Heart left ventricle (tissue), 16 donors: Measurements from ENCODE around the gene NTRK2. TPM values are rescaled to one million over a fixed set of nuclear protein-coding genes. Genes with fewer than 3 reads are reported as not detected.

ENCODE experiments used
- ATAC-seq, 4 donors: fragments of 200-7000 bp; cut with Tn5 transposase; one replicate each; pipeline ENCODE4 v1.9.1; 2020 to 2022; ENCODE audit warnings: moderate library complexity in 4 of 4, mild to moderate bottlenecking in 3 of 4, moderate number of reproducible peaks in 1 of 4
- DNase-seq, 5 donors: peaks; one replicate each; pipeline ENCODE4 v3.0.0-alpha.2; 2020
- H3K27ac ChIP-seq, 12 donors: fragments of 200-600 bp; sonication (generic) in 4 of 12; one replicate each; pipeline versions ENCODE4 v1.5.0 to v1.8.0; 2016 to 2022; ENCODE audit warnings: mild to moderate bottlenecking in 2 of 12
- H3K27me3 ChIP-seq, 9 donors: fragments of 200-600 bp; sonication (generic) in 2 of 9; one replicate each; pipeline versions ENCODE4 v1.5.1 to v1.8.0; 2016 to 2022; ENCODE audit warnings: mild to moderate bottlenecking in 3 of 9
- H3K36me3 ChIP-seq, 9 donors: fragments of 200-600 bp; sonication (generic) in 2 of 9; one replicate each; pipeline versions ENCODE4 v1.5.0 to v1.8.0; 2018 to 2022; ENCODE audit warnings: mild to moderate bottlenecking in 2 of 9
- H3K4me1 ChIP-seq, 12 donors: fragments of 200-600 bp; sonication (generic) in 4 of 12; one replicate each; pipeline versions ENCODE4 v1.5.0 to v1.8.0; 2016 to 2022; ENCODE audit warnings: mild to moderate bottlenecking in 3 of 12
- H3K4me3 ChIP-seq, 12 donors: fragments of 200-600 bp; sonication (generic) in 4 of 12; one replicate each; pipeline versions ENCODE4 v1.5.0 to v1.8.0; 2017 to 2022; ENCODE audit warnings: mild to moderate bottlenecking in 9 of 12, moderate library complexity in 4 of 12
- H3K9me3 ChIP-seq, 12 donors: fragments of 200-600 bp; sonication (generic) in 4 of 12; one replicate each; pipeline versions ENCODE4 v1.5.0 to v1.8.0; 2016 to 2022; ENCODE audit warnings: mild to moderate bottlenecking in 1 of 12
- CTCF ChIP-seq, 12 donors: fragments of 200-600 bp; sonication (generic) in 4 of 12; IDR thresholded peaks; one replicate each; pipeline versions ENCODE4 v1.5.0 to v1.8.0; 2018 to 2022; ENCODE audit warnings: antibody characterized with exemption in 12 of 12, mild to moderate bottlenecking in 5 of 12
- POLR2A ChIP-seq, 2 donors: fragments of 450-650 bp; IDR thresholded peaks; one replicate each; pipeline ENCODE4 v1.6.1; 2017; ENCODE audit warnings: antibody characterized with exemption in 2 of 2, mild to moderate bottlenecking in 2 of 2, moderate library complexity in 2 of 2
- WGBS, 4 donors: extraction: QIAGEN DNeasy Blood & Tissue Kit in 2 of 4; methylation state at CpG; one replicate each; pipeline versions ENCODE4 v1.1.5 to v1.1.7; 2013 to 2018; 5-methylcytosine and 5-hydroxymethylcytosine counted together
- intact Hi-C, 10 donors: fragments of 100-400 bp; cut with DNase I; formaldehyde crosslinking; loops; one replicate each; pipeline versions ENCODE4 v1.11.1 to v1.14.2; 2022
- polyA plus RNA-seq, 2 donors: library from polyadenylated mRNA; stranded (reverse); fragments of 200-250 nt; gene quantifications; one replicate each; pipeline ENCODE4 v1.2.3, GENCODE V29; 2013
- total RNA-seq, 9 donors: library from RNA; depleted of rRNA in 2 of 9; stranded (reverse); fragments of >200 nt in 2 of 9; fragmentation: NEBNext Ultra II Directional in 3 of 9; extraction: Animal tissue kit (Norgen Biotek cat#: 25700) in 3 of 9; gene quantifications; one replicate each; pipeline versions ENCODE4 v1.1.0 to v1.2.4, GENCODE V29; 2016 to 2023
- donor health status: ischemic (EF 13 %, LVEDD 7.1; RV severe dilation, severe dysfunction).
- donor health status: healthy with polysubstance abuse.
- donor health status: DM: no; HTN: yes; CAD: no.
- donor health status: DM: no; HTN: no; CAD: no.
- donor health status: ischemic (EF 25% LVEDD 6.9; RV normal size, moderate dysfunction).
- donor health status: ischemic (EF 25% LVEDD 5.7; RV mildly dilated, moderate dysfunction).
- donor health status: healthy.
- donor health status: DM: yes; HTN: yes; CAD: no.
- donor health status: ischemic (EF 35%, LVEDD 5.7; RV mildly dilated, moderate dysfunction).
- donor health status: nonischemic (EF 11% LVEDD 7.7; RV severe dilation, severe dysfunction).
- donor health status: DM: yes; HTN: yes; CAD: no.
- donor health status: PGD.
- donor health status: ischemic (EF 29% LVEDD 5.4; RV normal size, mild dysfunction).
- donor health status: nonischemic (EF 23%, LVEDD 6.1; RV moderate dilation, normal function).

Gene NTRK2
- total and polyA plus RNA-seq, 11 donors: 0.86 to 16.0 (median 2.4) TPM

DNA sequence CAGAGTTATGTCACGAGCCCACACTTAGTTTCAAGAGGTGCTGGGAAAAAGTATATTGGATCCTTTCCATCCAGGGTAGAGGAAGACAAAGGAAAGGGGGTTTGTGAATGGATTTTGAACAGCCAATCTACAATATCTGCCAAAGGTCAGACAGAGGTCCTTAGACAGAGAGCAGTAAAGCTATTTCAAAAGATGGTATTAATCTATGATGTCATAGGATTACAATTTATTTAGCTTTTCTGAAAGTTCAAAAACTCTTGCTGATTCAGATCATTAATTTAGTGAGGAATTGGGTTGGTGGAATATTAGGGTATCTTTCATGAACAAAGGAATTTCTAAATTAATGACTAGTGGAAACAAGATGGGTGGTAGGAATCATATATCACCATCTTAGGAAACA lies 126.9 kb downstream of the NTRK2 start:
- TF ChIP-seq POLR2A (IDR thresholded peaks at IDR 0.05) (no peak), CTCF (IDR thresholded peaks at IDR 0.05) (no peak)
- ATAC-seq (no peak), DNase-seq (no peak)
- H3K36me3 ChIP-seq: no peaks in the 10 kb centered on the region
- 90 to 96% (median 93%) methylated on average over 1 of the region's 1 CpG for WGBS, 4 donors
- intact Hi-C loops: no loop called here
- H3K27ac ChIP-seq: no peak overlapping the region
- H3K4me1 ChIP-seq: peaks cover 0 to 3% (median 0%) of the 10 kb centered on the region in 12 donors
- H3K27me3 ChIP-seq: no peaks in the 10 kb centered on the region
- no peak overlapping the region for H3K4me3 ChIP-seq
- H3K9me3 ChIP-seq: no peaks in the 10 kb centered on the region

DNA sequence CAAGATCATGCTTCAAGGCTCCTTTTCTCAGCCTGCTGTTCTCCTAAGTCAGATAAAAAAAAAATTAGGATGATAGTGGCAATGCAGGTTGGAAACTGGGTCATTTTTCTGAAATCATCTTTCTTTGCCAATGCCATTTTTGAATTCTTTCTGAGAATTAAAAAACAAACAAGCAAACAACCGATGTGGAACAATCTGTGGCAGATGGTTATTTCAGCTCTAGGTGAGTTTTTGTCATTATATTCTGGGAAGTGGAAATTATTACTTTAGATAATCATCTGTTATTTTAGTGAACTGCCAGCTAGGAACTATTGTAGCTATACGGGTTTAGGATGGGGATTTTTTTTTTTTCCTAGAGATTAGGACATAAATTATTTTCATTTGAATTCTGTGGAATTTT lies 129.7 kb downstream of the NTRK2 start:
- H3K4me3 ChIP-seq: no peak overlapping the region
- no peak for DNase-seq
- 41 to 56% (median 49%) methylated on average over 2 of the region's 2 CpGs for WGBS, 4 donors
- no peak overlapping the region for H3K27ac ChIP-seq
- no peaks in the 10 kb centered on the region for H3K36me3 ChIP-seq
- H3K9me3 ChIP-seq: no peaks in the 10 kb centered on the region
- intact Hi-C loops: no loop called here
- no peaks in the 10 kb centered on the region for H3K4me1 ChIP-seq
- no peak for ATAC-seq
- TF ChIP-seq CTCF (IDR thresholded peaks at IDR 0.05): no peak
- no peak for TF ChIP-seq POLR2A (IDR thresholded peaks at IDR 0.05)
- no peaks in the 10 kb centered on the region for H3K27me3 ChIP-seq

DNA sequence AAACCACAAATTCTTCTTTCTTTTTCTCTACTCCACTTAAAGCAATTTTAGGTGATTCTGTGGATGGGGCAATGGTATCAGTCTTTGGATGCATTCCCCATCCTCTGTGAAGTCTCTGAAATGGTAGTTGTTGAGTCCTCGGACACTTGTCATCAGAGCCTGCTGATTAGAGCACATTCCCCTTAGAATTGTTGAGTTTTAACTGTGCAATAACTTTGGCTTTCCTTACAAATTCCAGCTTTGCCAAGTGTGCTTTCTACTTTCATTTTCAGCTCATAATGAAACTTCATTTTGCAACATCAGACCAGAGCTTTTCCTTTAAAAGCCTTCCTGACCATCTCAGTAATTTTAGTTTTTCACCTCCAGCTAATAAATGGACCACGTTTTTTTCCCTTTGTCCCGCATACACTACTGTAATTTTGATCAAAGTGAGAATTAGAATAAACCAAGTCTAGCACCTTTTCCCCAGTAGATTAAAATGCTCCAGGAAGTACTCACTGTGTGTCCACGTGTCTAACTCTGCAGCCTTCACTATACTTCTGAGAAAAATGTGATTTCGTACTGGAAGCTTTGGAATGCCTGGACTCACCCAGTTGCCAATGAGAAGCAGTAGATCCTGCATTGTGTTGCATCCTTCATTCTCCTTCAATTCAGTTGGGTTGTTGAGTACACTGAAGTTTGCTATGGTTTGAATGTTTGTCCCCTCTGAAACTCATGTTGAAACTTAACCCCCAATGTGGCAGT lies 135.6 kb downstream of the NTRK2 start:
- no peak for ATAC-seq
- no peak for TF ChIP-seq CTCF (IDR thresholded peaks at IDR 0.05)
- no peak for TF ChIP-seq POLR2A (IDR thresholded peaks at IDR 0.05)
- DNase-seq: no peak
- H3K27ac ChIP-seq: peak overlapping the region in 2 of 12 donors; percentile 9 to 27
- 51 to 60% (median 56%) methylated on average over 5 of the region's 5 CpGs for WGBS, 4 donors
- intact Hi-C loops: loop anchor here in 3 of 10 donors (5.0 to 10.0 kb wide), 2 partner anchors 47 to 150 kb away; no protein-coding TSS in a partner anchor
- no peaks in the 10 kb centered on the region for H3K27me3 ChIP-seq
- peak overlapping the region in 3 of 12 donors; percentile 2 to 26 (median 4) for H3K4me3 ChIP-seq
- no peaks in the 10 kb centered on the region for H3K9me3 ChIP-seq
- H3K36me3 ChIP-seq: no peaks in the 10 kb centered on the region
- H3K4me1 ChIP-seq: peaks cover 0 to 7% (median 0%) of the 10 kb centered on the region in 12 donors

DNA sequence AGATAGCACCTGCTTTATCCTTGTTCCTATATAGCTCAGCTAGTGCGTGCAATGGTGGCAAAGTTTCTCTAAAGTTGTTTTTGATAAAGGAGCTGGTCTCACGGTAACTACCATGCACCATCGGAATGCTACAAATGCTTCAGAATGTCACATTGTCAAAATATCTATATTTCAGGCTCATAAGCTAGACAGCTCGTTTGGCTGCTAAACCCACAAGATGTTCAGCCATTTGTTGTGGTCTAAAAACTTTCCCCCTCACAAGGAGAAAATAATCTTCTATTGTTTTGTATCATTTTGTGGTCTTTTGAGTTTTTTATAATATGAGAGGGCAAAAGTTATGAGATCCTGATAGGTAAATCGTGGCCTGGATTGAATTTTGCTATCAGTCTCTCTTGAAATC lies 137.9 kb downstream of the NTRK2 start:
- H3K9me3 ChIP-seq: no peaks in the 10 kb centered on the region
- no peak overlapping the region for H3K27ac ChIP-seq
- no peak for TF ChIP-seq CTCF (IDR thresholded peaks at IDR 0.05)
- TF ChIP-seq POLR2A (IDR thresholded peaks at IDR 0.05): no peak
- 93 to 99% (median 96%) methylated on average over 5 of the region's 5 CpGs for WGBS, 4 donors
- peaks cover 0 to 7% (median 0%) of the 10 kb centered on the region in 12 donors for H3K4me1 ChIP-seq
- ATAC-seq: no peak
- H3K36me3 ChIP-seq: no peaks in the 10 kb centered on the region
- intact Hi-C loops: loop anchor here in 2 of 10 donors (10.0 kb wide), 1 partner anchor 147 kb away; no protein-coding TSS in a partner anchor
- H3K4me3 ChIP-seq: no peak overlapping the region
- DNase-seq: no peak
- H3K27me3 ChIP-seq: no peaks in the 10 kb centered on the region
